Smooth muscle cell (in vitro differentiated cells): ENCODE measurements around the gene TRPM3. TPM values are rescaled to one million over a fixed set of nuclear protein-coding genes. Genes with fewer than 3 reads are reported as not detected.
A peak's percentile ranks its signal among the peaks of the same experiment; 100 is the strongest.

ENCODE experiments used
- DNase-seq: peaks from one replicate; lab custom pipeline; 2025; ENCODE audit not compliant: unreplicated experiment; lab: John Stamatoyannopoulos, UW
- H2AFZ ChIP-seq: fragments of 200-600 bp; sonication (generic); 2 replicates; pipeline ENCODE4 v1.6.0; 2016; ENCODE audit warnings: antibody characterized with exemption, low read depth, mild to moderate bottlenecking
- H3F3A ChIP-seq: fragments of 200-600 bp; sonication (generic); 2 replicates; pipeline ENCODE4 v1.6.0; 2017; ENCODE audit warnings: antibody characterized with exemption, low read depth
- H3K27ac ChIP-seq: fragments of 200-600 bp; sonication (generic); 2 replicates; pipeline ENCODE4 v1.5.1; 2016; ENCODE audit warnings: low read depth, mild to moderate bottlenecking
- H3K27me3 ChIP-seq: fragments of 200-600 bp; sonication (generic); 2 replicates; pipeline ENCODE4 v1.6.1; 2016; ENCODE audit warnings: low read depth, mild to moderate bottlenecking
- H3K36me3 ChIP-seq: fragments of 200-600 bp; sonication (generic); 2 replicates; pipeline ENCODE4 v1.5.1; 2016; ENCODE audit warnings: low read depth
- H3K4me1 ChIP-seq: fragments of 200-600 bp; sonication (generic); 2 replicates; pipeline ENCODE4 v1.5.1; 2016; ENCODE audit warnings: low read depth
- H3K4me2 ChIP-seq: fragments of 200-600 bp; sonication (generic); 2 replicates; pipeline ENCODE4 v1.6.0; 2016; ENCODE audit warnings: mild to moderate bottlenecking
- H3K4me3 ChIP-seq: fragments of 200-600 bp; sonication (generic); 2 replicates; pipeline ENCODE4 v1.5.1; 2016; ENCODE audit warnings: mild to moderate bottlenecking
- H3K79me2 ChIP-seq: fragments of 200-600 bp; sonication (generic); 2 replicates; pipeline ENCODE4 v1.6.0; 2016; ENCODE audit warnings: low read depth, mild to moderate bottlenecking
- H3K9ac ChIP-seq: fragments of 200-600 bp; sonication (generic); 2 replicates; pipeline ENCODE4 v1.6.0; 2016; ENCODE audit warnings: low read depth
- H3K9me3 ChIP-seq: fragments of 200-600 bp; sonication (generic); replicated peaks from 2 replicates; pipeline ENCODE4 v1.5.1; 2016; ENCODE audit warnings: low read depth
- H4K20me1 ChIP-seq: fragments of 200-600 bp; sonication (generic); 2 replicates; pipeline ENCODE4 v1.6.0; 2016; ENCODE audit warnings: low read depth
- WGBS: methylation state at CpG from one replicate; pipeline ENCODE4 v1.1.7; 2016; ENCODE audit warnings: low lambda C conversion rate; 5-methylcytosine and 5-hydroxymethylcytosine counted together
- polyA plus RNA-seq: library from polyadenylated mRNA; unstranded; fragments of >200 nt; fragmentation: Nextera tagmentation; extraction: Ambion mirVana; gene quantifications from 2 replicates; pipeline ENCODE4 v1.2.1, GENCODE V29; 2016
- total RNA-seq: library from RNA; depleted of rRNA; stranded (reverse); fragments of >200 nt; gene quantifications from 2 replicates; pipeline ENCODE4 v1.2.3, GENCODE V29; 2014
- TF ChIP-seq, protein P1 (sequence below): fragments of 200-600 bp; sonication (generic); IDR thresholded peaks from 2 replicates; pipeline ENCODE4 v1.5.1; 2017; ENCODE audit warnings: borderline replicate concordance, mild to moderate bottlenecking, antibody characterized with exemption; ENCODE audit not compliant: insufficient read depth, poor library complexity, severe bottlenecking

The TRPM3 gene
- total and polyA plus RNA-seq, 2 experiments from 2014 or later = not detected

DNA sequence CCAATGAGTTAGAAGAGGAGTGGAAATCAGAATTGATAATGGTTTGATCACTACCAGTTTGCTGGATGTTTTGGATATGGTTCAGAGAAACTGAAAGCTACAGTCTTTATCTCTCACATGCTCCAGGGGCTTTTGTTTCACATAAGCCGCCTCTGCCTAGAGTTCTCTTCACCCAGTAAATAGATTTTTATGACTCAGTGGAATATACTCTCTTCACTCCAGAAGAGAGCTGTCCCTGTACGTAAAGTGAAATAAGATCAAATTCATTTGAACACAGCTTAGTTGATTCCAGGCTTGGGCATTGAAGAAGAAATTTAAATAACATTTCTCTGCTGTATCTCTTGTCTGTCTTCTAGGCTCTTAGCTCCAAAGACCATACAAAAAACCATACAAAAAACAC lies 184.9 kb downstream of the TRPM3 start:
- H3F3A ChIP-seq = no peaks in the 10 kb centered on the region
- no peaks in the 10 kb centered on the region for H3K36me3 ChIP-seq
- H3K9me3 ChIP-seq = no peaks in the 10 kb centered on the region
- H3K79me2 ChIP-seq = no peaks in the 10 kb centered on the region
- peaks cover 19% of the 10 kb centered on the region for H3K4me1 ChIP-seq
- TF ChIP-seq, protein P1, sequence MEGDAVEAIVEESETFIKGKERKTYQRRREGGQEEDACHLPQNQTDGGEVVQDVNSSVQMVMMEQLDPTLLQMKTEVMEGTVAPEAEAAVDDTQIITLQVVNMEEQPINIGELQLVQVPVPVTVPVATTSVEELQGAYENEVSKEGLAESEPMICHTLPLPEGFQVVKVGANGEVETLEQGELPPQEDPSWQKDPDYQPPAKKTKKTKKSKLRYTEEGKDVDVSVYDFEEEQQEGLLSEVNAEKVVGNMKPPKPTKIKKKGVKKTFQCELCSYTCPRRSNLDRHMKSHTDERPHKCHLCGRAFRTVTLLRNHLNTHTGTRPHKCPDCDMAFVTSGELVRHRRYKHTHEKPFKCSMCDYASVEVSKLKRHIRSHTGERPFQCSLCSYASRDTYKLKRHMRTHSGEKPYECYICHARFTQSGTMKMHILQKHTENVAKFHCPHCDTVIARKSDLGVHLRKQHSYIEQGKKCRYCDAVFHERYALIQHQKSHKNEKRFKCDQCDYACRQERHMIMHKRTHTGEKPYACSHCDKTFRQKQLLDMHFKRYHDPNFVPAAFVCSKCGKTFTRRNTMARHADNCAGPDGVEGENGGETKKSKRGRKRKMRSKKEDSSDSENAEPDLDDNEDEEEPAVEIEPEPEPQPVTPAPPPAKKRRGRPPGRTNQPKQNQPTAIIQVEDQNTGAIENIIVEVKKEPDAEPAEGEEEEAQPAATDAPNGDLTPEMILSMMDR = no peak
- peak overlapping the region; percentile 29 for H3K4me2 ChIP-seq
- H3K9ac ChIP-seq = no peak overlapping the region
- H3K27me3 ChIP-seq = no peaks in the 10 kb centered on the region
- peak overlapping the region; percentile 21 for H2AFZ ChIP-seq
- DNase-seq = no peak
- no peaks in the 10 kb centered on the region for H4K20me1 ChIP-seq
- WGBS = 26% methylated on average over 2 of the region's 2 CpGs
- no peak overlapping the region for H3K27ac ChIP-seq
- H3K4me3 ChIP-seq = no peak overlapping the region

DNA sequence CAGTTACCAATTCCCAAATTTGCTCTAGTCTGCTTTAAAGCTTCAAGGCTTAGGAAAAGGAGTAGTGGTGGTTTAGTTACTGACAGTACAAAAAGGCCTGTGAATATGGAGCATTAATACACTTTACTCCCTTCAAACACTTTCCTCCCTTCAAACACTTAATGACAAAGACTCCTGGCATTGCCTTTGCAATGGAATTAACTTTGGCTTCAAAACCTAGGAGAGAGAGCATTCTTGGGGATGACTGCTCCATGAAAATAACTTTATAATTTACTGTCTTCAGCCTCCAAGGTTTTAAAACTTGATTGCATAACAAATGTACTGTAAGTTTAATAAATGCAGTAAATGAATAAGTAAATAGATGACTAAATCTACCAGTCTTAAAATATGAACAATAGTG lies 185.6 kb downstream of the TRPM3 start:
- no peak overlapping the region for H3K9ac ChIP-seq
- no peaks in the 10 kb centered on the region for H3K9me3 ChIP-seq
- no peak overlapping the region for H3K4me3 ChIP-seq
- no peaks in the 10 kb centered on the region for H3K27me3 ChIP-seq
- H3K4me2 ChIP-seq = no peak overlapping the region
- H2AFZ ChIP-seq = no peak overlapping the region
- H3K4me1 ChIP-seq = peaks cover 19% of the 10 kb centered on the region
- TF ChIP-seq, protein P1 = no peak
- H3K36me3 ChIP-seq = no peaks in the 10 kb centered on the region
- DNase-seq = no peak
- H3K79me2 ChIP-seq = no peaks in the 10 kb centered on the region
- no peaks in the 10 kb centered on the region for H4K20me1 ChIP-seq
- H3F3A ChIP-seq = no peaks in the 10 kb centered on the region
- no peak overlapping the region for H3K27ac ChIP-seq

DNA sequence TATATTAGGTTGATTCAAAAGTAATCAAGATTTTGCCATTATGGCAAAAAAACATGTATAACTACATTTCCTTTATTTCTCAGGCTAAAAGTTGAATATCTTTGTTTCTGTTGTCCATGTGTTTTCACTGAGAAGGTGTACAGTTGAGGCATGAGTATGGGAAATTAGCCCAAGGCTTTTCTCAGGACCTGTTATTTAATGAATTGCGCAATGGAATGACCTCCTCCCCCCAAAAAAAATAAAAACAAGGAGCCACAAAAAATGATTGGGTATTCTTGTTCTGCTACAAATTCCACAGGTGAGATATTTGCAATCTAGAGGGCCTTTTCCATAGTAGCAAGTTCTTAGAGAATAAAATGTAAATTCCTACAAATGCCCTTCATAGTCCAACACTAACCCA lies 186.8 kb downstream of the TRPM3 start:
- no peak for DNase-seq
- Histone ChIP-seq H3K79me2 (no peaks in the 10 kb centered on the region), H3K4me3 (no peak overlapping the region), H3K4me1 (peaks cover 16% of the 10 kb centered on the region), H3K36me3 (no peaks in the 10 kb centered on the region), H3F3A (no peaks in the 10 kb centered on the region), H2AFZ (no peak overlapping the region), H3K4me2 (no peak overlapping the region), H4K20me1 (no peaks in the 10 kb centered on the region), H3K27ac (no peak overlapping the region), H3K9ac (no peak overlapping the region), H3K27me3 (no peaks in the 10 kb centered on the region), H3K9me3 (no peaks in the 10 kb centered on the region)
- WGBS = 95% methylated on average over 1 of the region's 1 CpG
- TF ChIP-seq, protein P1 = no peak

DNA sequence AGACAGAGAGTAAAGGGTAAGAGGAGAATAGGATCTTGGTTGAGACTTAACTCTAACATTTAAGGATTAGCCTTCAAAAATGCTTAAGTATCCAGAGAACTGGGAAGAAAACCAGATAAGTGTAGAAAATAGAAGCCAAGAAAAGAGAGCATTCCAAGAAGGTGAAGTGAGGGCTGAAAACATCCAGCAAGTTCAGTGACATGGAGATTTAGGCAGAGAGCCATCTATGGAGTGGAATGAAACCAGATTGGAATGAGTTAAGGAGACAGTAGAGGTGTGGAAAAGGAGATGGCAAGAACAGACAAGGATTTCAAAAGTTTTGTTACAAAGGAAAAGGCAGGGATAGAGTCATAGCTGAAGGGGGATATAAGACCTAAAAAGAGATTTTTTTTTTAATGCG lies 188.1 kb downstream of the TRPM3 start:
- peaks cover 13% of the 10 kb centered on the region for H3K4me1 ChIP-seq
- H3K4me2 ChIP-seq = no peak overlapping the region
- no peak for DNase-seq
- H3F3A ChIP-seq = no peaks in the 10 kb centered on the region
- no peaks in the 10 kb centered on the region for H3K79me2 ChIP-seq
- TF ChIP-seq, protein P1 = no peak
- H4K20me1 ChIP-seq = no peaks in the 10 kb centered on the region
- 96% methylated on average over 1 of the region's 1 CpG for WGBS
- H3K4me3 ChIP-seq = no peak overlapping the region
- H3K36me3 ChIP-seq = no peaks in the 10 kb centered on the region
- H2AFZ ChIP-seq = no peak overlapping the region
- no peaks in the 10 kb centered on the region for H3K9me3 ChIP-seq
- no peaks in the 10 kb centered on the region for H3K27me3 ChIP-seq
- H3K27ac ChIP-seq = no peak overlapping the region
- H3K9ac ChIP-seq = no peak overlapping the region
